Myocyte (in vitro differentiated cells): Measurements from ENCODE around the gene CELA3B. TPM values are rescaled to one million over a fixed set of nuclear protein-coding genes. Genes with fewer than 3 reads are reported as not detected.

Experiments used
- total RNA-seq: library from RNA; depleted of rRNA; stranded (reverse); fragments of >200 nt; gene quantifications from 2 replicates; pipeline ENCODE4 v1.2.3, GENCODE V29; 2014

The CELA3B gene
- total RNA-seq, 1 donor from 2014 or later, result not detected

Other genes with a start within 250 kb of the CELA3B start
- 24.6 and 28.4 TPM in 2 replicates for gene USP48, start 193.9 kb upstream of the CELA3B start, total RNA-seq
- not detected in 2 replicates for gene LDLRAD2, start 164.8 kb upstream of the CELA3B start, total RNA-seq
- 221 and 384 TPM in 2 replicates for gene HSPG2, start 39.7 kb upstream of the CELA3B start, total RNA-seq
- gene CELA3A, start 24.6 kb downstream of the CELA3B start, total RNA-seq, result 0.78 and 2.6 TPM in 2 replicates
- gene CDC42, start 75.7 kb downstream of the CELA3B start, total RNA-seq, result 273 and 286 TPM in 2 replicates
- 2.8 and 6.7 TPM in 2 replicates for gene WNT4, start 166.1 kb downstream of the CELA3B start, total RNA-seq